Measurements from ENCODE around the gene HES5.

GRCh38 chr1:2486558-2486957 is 43.5 kb downstream of the HES5 start:
- TF ChIP-seq CTCF (IDR thresholded peaks at IDR 0.05) (no peak), POLR2A (IDR thresholded peaks at IDR 0.05; ENCODE audit: low read length) (no peak), EHMT2 (IDR thresholded peaks at IDR 0.05; ENCODE audit: low read depth) (no peak), CHD2 (IDR thresholded peaks at IDR 0.05; ENCODE audit: low read length, partially characterized antibody) (no peak), MYC (IDR thresholded peaks at IDR 0.05; ENCODE audit: borderline replicate concordance, low read length) (no peak), KDM1A (IDR thresholded peaks at IDR 0.05; ENCODE audit: low read depth) (no peak), NR3C1 (IDR thresholded peaks at IDR 0.05) (no peak)
